ENCODE data around the gene TOX2.
A peak's percentile ranks its signal among the peaks of the same experiment; 100 is the strongest.

The TOX2 gene

GRCh38 chr20:44065401-44066340 lies 151.0 kb downstream of the TOX2 start:
- H3K36me3 ChIP-seq (ENCODE audit: control insufficient read depth in 1 of 2, insufficient read depth in 2 of 2, low read length in 2 of 2) = no peaks in the 10 kb centered on the region
- H3K27me3 ChIP-seq (ENCODE audit: control insufficient read depth in 1 of 2, insufficient read depth in 2 of 2, low read length in 2 of 2) = no peaks in the 10 kb centered on the region
- peaks cover 4 to 10% of the 10 kb centered on the region in 2 donors for H3K4me1 ChIP-seq (ENCODE audit: control insufficient read depth in 1 of 2, insufficient read depth in 2 of 2, low read length in 2 of 2)
- no peaks in the 10 kb centered on the region for H3K9me3 ChIP-seq (ENCODE audit: control insufficient read depth in 1 of 2, low read length in 2 of 2)
- H3K27ac ChIP-seq (ENCODE audit: low read depth, low read length) = no peak overlapping the region
- H3K4me3 ChIP-seq (ENCODE audit: low read depth in 1 of 2, low read length in 2 of 2) = no peak overlapping the region
- no peak overlapping the region for H3K9ac ChIP-seq (ENCODE audit: low read depth in 1 of 2, low read length in 2 of 2)

GRCh38 chr20:44066645-44067606 lies 152.3 kb downstream of the TOX2 start:
- no peak overlapping the region for H3K9ac ChIP-seq (ENCODE audit: low read depth in 1 of 2, low read length in 2 of 2)
- no peaks in the 10 kb centered on the region for H3K36me3 ChIP-seq (ENCODE audit: control insufficient read depth in 1 of 2, insufficient read depth in 2 of 2, low read length in 2 of 2)
- H3K4me3 ChIP-seq (ENCODE audit: low read depth in 1 of 2, low read length in 2 of 2) = no peak overlapping the region
- no peak overlapping the region for H3K27ac ChIP-seq (ENCODE audit: low read depth, low read length)
- H3K9me3 ChIP-seq (ENCODE audit: control insufficient read depth in 1 of 2, low read length in 2 of 2) = no peaks in the 10 kb centered on the region
- H3K4me1 ChIP-seq (ENCODE audit: control insufficient read depth in 1 of 2, insufficient read depth in 2 of 2, low read length in 2 of 2) = peaks cover 6 to 14% of the 10 kb centered on the region in 2 donors
- H3K27me3 ChIP-seq (ENCODE audit: control insufficient read depth in 1 of 2, insufficient read depth in 2 of 2, low read length in 2 of 2) = no peaks in the 10 kb centered on the region

GRCh38 chr20:44067650-44068081 lies 153.0 kb downstream of the TOX2 start:
- Histone ChIP-seq H3K27me3 (ENCODE audit: control insufficient read depth in 1 of 2, insufficient read depth in 2 of 2, low read length in 2 of 2) (no peaks in the 10 kb centered on the region), H3K4me3 (ENCODE audit: low read depth in 1 of 2, low read length in 2 of 2) (no peak overlapping the region), H3K27ac (ENCODE audit: low read depth, low read length) (no peak overlapping the region), H3K4me1 (ENCODE audit: control insufficient read depth in 1 of 2, insufficient read depth in 2 of 2, low read length in 2 of 2) (peaks cover 6 to 14% of the 10 kb centered on the region in 2 donors), H3K9me3 (ENCODE audit: control insufficient read depth in 1 of 2, low read length in 2 of 2) (no peaks in the 10 kb centered on the region), H3K9ac (ENCODE audit: low read depth in 1 of 2, low read length in 2 of 2) (no peak overlapping the region), H3K36me3 (ENCODE audit: control insufficient read depth in 1 of 2, insufficient read depth in 2 of 2, low read length in 2 of 2) (no peaks in the 10 kb centered on the region)

- peak overlapping the region in 1 of 2 donors; percentile 3 for H3K4me3 ChIP-seq (ENCODE audit: low read depth in 1 of 2, low read length in 2 of 2)
- H3K27ac ChIP-seq (ENCODE audit: low read depth, low read length) = peak overlapping the region; percentile 50
- H3K9me3 ChIP-seq (ENCODE audit: control insufficient read depth in 1 of 2, low read length in 2 of 2) = no peaks in the 10 kb centered on the region
- no peaks in the 10 kb centered on the region for H3K36me3 ChIP-seq (ENCODE audit: control insufficient read depth in 1 of 2, insufficient read depth in 2 of 2, low read length in 2 of 2)
- no peaks in the 10 kb centered on the region for H3K27me3 ChIP-seq (ENCODE audit: control insufficient read depth in 1 of 2, insufficient read depth in 2 of 2, low read length in 2 of 2)
- H3K9ac ChIP-seq (ENCODE audit: low read depth in 1 of 2, low read length in 2 of 2) = peak overlapping the region in 1 of 2 donors; percentile 49
- H3K4me1 ChIP-seq (ENCODE audit: control insufficient read depth in 1 of 2, insufficient read depth in 2 of 2, low read length in 2 of 2) = peaks cover 6 to 14% of the 10 kb centered on the region in 2 donors
Observed at GRCh38 chr20:44068316-44069201, 153.9 kb downstream of the TOX2 start.

DNA sequence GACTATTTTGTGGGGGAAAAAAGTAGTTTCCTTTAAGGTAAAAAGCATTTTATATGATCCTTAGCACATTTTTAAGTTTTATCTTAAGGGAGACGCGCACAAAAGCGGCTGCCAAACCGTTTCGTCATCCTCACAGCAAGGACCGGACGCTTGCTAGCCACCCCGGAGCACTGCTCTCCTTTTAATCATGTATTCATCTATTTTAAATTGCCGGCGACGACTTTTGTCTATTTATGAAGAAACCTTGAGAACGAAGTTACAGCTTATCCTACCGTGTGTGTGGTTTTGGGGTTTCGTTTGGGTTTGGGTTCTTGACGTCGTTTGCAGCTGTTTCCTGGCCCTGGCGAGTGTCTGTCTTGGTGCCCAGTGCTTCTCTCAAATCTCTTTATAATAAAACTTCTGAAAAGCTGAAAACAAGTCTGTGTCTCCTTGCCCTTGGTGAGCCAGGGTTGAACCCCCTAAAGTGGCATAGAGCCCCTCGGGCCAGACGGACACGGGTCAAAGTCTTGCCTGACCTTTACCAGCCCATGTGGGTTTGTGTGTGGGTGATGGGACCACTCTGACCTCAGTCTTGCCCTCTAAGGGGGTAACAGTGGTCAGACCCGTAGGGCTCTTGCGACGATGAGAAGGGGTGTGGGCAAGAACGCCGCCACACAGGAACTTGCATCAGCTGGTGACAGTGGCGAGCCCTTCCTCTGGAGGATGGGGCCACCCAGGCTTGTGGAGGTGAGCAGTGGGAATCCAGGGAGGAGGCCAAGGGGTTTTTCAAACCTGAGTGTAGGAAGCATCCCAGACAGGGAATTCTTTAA lies 154.8 kb downstream of the TOX2 start:
- peak overlapping the region; percentile 50 for H3K27ac ChIP-seq (ENCODE audit: low read depth, low read length)
- peak overlapping the region; percentile 38 to 49 for H3K9ac ChIP-seq (ENCODE audit: low read depth in 1 of 2, low read length in 2 of 2)
- peak overlapping the region; percentile 44 to 54 for H3K4me3 ChIP-seq (ENCODE audit: low read depth in 1 of 2, low read length in 2 of 2)

GRCh38 chr20:44070139-44070900 lies 155.7 kb downstream of the TOX2 start:
- no peaks in the 10 kb centered on the region for H3K9me3 ChIP-seq (ENCODE audit: control insufficient read depth in 1 of 2, low read length in 2 of 2)
- peak overlapping the region in 1 of 2 donors; percentile 49 for H3K9ac ChIP-seq (ENCODE audit: low read depth in 1 of 2, low read length in 2 of 2)
- H3K4me1 ChIP-seq (ENCODE audit: control insufficient read depth in 1 of 2, insufficient read depth in 2 of 2, low read length in 2 of 2) = peaks cover 6 to 14% of the 10 kb centered on the region in 2 donors
- no peak overlapping the region for H3K27ac ChIP-seq (ENCODE audit: low read depth, low read length)
- no peaks in the 10 kb centered on the region for H3K36me3 ChIP-seq (ENCODE audit: control insufficient read depth in 1 of 2, insufficient read depth in 2 of 2, low read length in 2 of 2)
- peak overlapping the region in 1 of 2 donors; percentile 44 for H3K4me3 ChIP-seq (ENCODE audit: low read depth in 1 of 2, low read length in 2 of 2)
- H3K27me3 ChIP-seq (ENCODE audit: control insufficient read depth in 1 of 2, insufficient read depth in 2 of 2, low read length in 2 of 2) = no peaks in the 10 kb centered on the region

More for the DNA sequence above, 154.8 kb downstream of the TOX2 start:
- Histone ChIP-seq H3K9me3 (ENCODE audit: control insufficient read depth in 1 of 2, low read length in 2 of 2) (no peaks in the 10 kb centered on the region), H3K27me3 (ENCODE audit: control insufficient read depth in 1 of 2, insufficient read depth in 2 of 2, low read length in 2 of 2) (no peaks in the 10 kb centered on the region), H3K4me1 (ENCODE audit: control insufficient read depth in 1 of 2, insufficient read depth in 2 of 2, low read length in 2 of 2) (peaks cover 6 to 14% of the 10 kb centered on the region in 2 donors), H3K36me3 (ENCODE audit: control insufficient read depth in 1 of 2, insufficient read depth in 2 of 2, low read length in 2 of 2) (no peaks in the 10 kb centered on the region)

DNA sequence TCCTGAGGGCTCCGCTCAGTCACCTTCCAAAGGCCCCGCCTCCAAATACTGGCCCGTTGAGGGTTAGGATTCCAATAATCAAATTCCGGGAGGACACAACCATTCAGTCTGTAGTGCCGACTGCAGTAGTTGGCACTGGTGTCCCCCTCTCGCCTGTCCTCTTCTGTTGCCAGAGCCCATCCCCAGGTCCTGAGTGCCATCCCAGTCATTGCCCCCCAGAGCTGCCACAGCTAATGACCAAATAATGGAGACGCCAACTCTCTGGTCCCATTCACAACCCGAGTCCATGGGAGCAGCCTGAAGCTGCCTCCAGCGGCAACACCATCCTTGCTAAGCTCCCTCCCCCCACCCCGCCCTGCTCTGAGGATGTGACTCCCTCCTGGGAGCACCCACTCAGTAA lies 156.4 kb downstream of the TOX2 start:
- H3K9ac ChIP-seq (ENCODE audit: low read depth in 1 of 2, low read length in 2 of 2) = no peak overlapping the region
- H3K4me1 ChIP-seq (ENCODE audit: control insufficient read depth in 1 of 2, insufficient read depth in 2 of 2, low read length in 2 of 2) = peaks cover 6 to 14% of the 10 kb centered on the region in 2 donors
- H3K27ac ChIP-seq (ENCODE audit: low read depth, low read length) = no peak overlapping the region
- H3K4me3 ChIP-seq (ENCODE audit: low read depth in 1 of 2, low read length in 2 of 2) = no peak overlapping the region
- H3K27me3 ChIP-seq (ENCODE audit: control insufficient read depth in 1 of 2, insufficient read depth in 2 of 2, low read length in 2 of 2) = no peaks in the 10 kb centered on the region
- no peaks in the 10 kb centered on the region for H3K36me3 ChIP-seq (ENCODE audit: control insufficient read depth in 1 of 2, insufficient read depth in 2 of 2, low read length in 2 of 2)
- H3K9me3 ChIP-seq (ENCODE audit: control insufficient read depth in 1 of 2, low read length in 2 of 2) = no peaks in the 10 kb centered on the region

GRCh38 chr20:44071526-44072111 lies 157.0 kb downstream of the TOX2 start:
- Histone ChIP-seq H3K9ac (ENCODE audit: low read depth in 1 of 2, low read length in 2 of 2) (no peak overlapping the region), H3K4me3 (ENCODE audit: low read depth in 1 of 2, low read length in 2 of 2) (no peak overlapping the region), H3K27me3 (ENCODE audit: control insufficient read depth in 1 of 2, insufficient read depth in 2 of 2, low read length in 2 of 2) (no peaks in the 10 kb centered on the region), H3K4me1 (ENCODE audit: control insufficient read depth in 1 of 2, insufficient read depth in 2 of 2, low read length in 2 of 2) (peaks cover 6 to 14% of the 10 kb centered on the region in 2 donors), H3K9me3 (ENCODE audit: control insufficient read depth in 1 of 2, low read length in 2 of 2) (no peaks in the 10 kb centered on the region), H3K36me3 (ENCODE audit: control insufficient read depth in 1 of 2, insufficient read depth in 2 of 2, low read length in 2 of 2) (no peaks in the 10 kb centered on the region), H3K27ac (ENCODE audit: low read depth, low read length) (no peak overlapping the region)

All from duodenal mucosa (tissue), 2 donors.